ENCODE results near the gene ZNF474. TPM values are rescaled to one million over a fixed set of nuclear protein-coding genes. Genes with fewer than 3 reads are reported as not detected.

The ZNF474 gene
- total RNA-seq, 1 donor from 2014 or later: not detected

DNA sequence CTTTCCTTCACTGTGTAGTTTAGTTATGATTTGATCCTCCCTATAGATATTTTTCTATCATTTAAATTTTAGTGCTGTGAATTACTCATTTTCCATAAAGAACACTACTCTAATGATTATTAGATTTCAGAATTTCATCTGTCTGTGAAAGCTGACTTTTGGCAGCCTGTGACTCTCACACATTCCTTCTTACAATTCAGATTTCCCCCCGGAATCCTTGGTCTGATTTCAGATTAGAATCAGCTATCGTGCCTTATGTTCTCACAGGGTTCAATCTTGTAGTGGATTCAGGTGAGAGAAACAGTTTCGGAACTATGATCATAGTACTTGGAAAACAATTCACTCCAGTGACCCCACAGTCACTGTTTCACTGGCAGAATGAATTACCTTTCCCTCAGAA is 26.2 kb downstream of the ZNF474 start:
- no peak for ATAC-seq
- no peaks in the 10 kb centered on the region for H3K27me3 ChIP-seq
- TF ChIP-seq, protein P1, sequence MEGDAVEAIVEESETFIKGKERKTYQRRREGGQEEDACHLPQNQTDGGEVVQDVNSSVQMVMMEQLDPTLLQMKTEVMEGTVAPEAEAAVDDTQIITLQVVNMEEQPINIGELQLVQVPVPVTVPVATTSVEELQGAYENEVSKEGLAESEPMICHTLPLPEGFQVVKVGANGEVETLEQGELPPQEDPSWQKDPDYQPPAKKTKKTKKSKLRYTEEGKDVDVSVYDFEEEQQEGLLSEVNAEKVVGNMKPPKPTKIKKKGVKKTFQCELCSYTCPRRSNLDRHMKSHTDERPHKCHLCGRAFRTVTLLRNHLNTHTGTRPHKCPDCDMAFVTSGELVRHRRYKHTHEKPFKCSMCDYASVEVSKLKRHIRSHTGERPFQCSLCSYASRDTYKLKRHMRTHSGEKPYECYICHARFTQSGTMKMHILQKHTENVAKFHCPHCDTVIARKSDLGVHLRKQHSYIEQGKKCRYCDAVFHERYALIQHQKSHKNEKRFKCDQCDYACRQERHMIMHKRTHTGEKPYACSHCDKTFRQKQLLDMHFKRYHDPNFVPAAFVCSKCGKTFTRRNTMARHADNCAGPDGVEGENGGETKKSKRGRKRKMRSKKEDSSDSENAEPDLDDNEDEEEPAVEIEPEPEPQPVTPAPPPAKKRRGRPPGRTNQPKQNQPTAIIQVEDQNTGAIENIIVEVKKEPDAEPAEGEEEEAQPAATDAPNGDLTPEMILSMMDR (IDR thresholded peaks at IDR 0.05): no peak
- no peak for DNase-seq
- H3K36me3 ChIP-seq: no peaks in the 10 kb centered on the region
- no peaks in the 10 kb centered on the region for H3K9me3 ChIP-seq
- H3K4me3 ChIP-seq: no peak overlapping the region
- no peak overlapping the region for H3K27ac ChIP-seq
- H3K4me1 ChIP-seq: no peaks in the 10 kb centered on the region
- intact Hi-C loops (cut with DNase I): no loop called here

GRCh38 chr5:122156724-122157325 is 27.5 kb downstream of the ZNF474 start:
- Histone ChIP-seq H3K27me3 (no peaks in the 10 kb centered on the region), H3K27ac (no peak overlapping the region), H3K36me3 (no peaks in the 10 kb centered on the region), H3K4me3 (no peak overlapping the region), H3K4me1 (no peaks in the 10 kb centered on the region), H3K9me3 (no peaks in the 10 kb centered on the region)
- ATAC-seq (no peak), DNase-seq (no peak)
- TF ChIP-seq, protein P1 (IDR thresholded peaks at IDR 0.05): peak; percentile 14
- intact Hi-C loops (cut with DNase I): no loop called here

- peaks cover 12% of the 10 kb centered on the region for H3K4me1 ChIP-seq
- no peak overlapping the region for H3K27ac ChIP-seq
- no peak for DNase-seq
- no peaks in the 10 kb centered on the region for H3K9me3 ChIP-seq
- intact Hi-C loops (cut with DNase I): no loop called here
- H3K4me3 ChIP-seq: no peak overlapping the region
- ATAC-seq: no peak
- no peaks in the 10 kb centered on the region for H3K27me3 ChIP-seq
- H3K36me3 ChIP-seq: no peaks in the 10 kb centered on the region
- TF ChIP-seq, protein P1 (IDR thresholded peaks at IDR 0.05): no peak
Observed at GRCh38 chr5:122162100-122162638, 32.8 kb downstream of the ZNF474 start.

DNA sequence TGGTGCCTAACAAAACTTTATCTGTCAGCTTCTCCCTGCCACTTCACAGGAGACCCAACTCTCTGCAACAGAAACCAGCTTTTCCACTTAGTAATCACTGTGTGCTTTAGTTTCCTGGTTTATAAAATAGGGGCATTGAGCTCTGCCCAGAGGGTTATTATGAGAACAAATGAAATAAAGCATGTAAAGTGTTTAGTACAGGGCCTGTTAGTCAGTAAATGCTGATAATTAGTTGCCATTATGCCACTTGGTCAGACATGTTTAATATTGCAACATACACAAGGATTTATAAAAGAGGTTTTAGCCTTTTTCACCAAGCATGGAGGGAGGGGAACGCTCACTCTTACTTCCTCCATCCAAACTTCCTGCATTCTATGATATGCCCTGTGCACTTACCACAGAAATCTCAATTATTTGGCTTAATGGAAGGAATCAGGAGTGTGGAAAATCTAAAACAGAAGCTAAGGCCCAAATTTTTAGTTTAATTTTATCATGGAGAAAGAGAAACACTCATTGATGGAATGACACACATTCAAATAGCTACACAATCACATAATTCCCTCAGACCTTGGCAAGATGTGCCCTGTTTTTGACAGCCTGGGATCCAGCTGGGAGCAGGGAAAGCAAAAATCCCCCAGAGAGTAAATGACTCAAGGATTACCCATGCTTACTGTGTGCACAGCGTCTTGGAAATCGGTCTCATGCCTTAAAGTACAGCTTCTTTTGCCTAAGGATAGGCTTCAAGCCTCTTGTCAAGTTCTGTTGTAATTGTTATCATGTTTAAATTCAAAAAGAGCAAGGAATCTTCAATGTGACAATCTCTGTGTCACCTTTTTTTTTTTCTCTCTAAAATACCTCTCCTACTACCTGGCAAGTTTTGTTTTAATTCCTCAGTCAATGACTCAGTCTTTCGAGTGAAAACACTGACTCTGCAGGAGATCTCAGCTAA is 34.0 kb downstream of the ZNF474 start:
- Histone ChIP-seq H3K4me1 (peaks cover 12% of the 10 kb centered on the region), H3K36me3 (no peaks in the 10 kb centered on the region), H3K27me3 (no peaks in the 10 kb centered on the region), H3K9me3 (no peaks in the 10 kb centered on the region), H3K4me3 (no peak overlapping the region), H3K27ac (peak overlapping the region; percentile 11)
- intact Hi-C loops (cut with DNase I): no loop called here
- peak; percentile 31 for ATAC-seq
- TF ChIP-seq, protein P1 (IDR thresholded peaks at IDR 0.05): no peak
- DNase-seq: no peak

- Histone ChIP-seq H3K27ac (no peak overlapping the region), H3K4me3 (no peak overlapping the region), H3K4me1 (peaks cover 12% of the 10 kb centered on the region), H3K9me3 (no peaks in the 10 kb centered on the region), H3K36me3 (no peaks in the 10 kb centered on the region), H3K27me3 (no peaks in the 10 kb centered on the region)
- intact Hi-C loops (cut with DNase I): no loop called here
- ATAC-seq: no peak
- TF ChIP-seq, protein P1 (IDR thresholded peaks at IDR 0.05): no peak
- DNase-seq: no peak
Observed at GRCh38 chr5:122164070-122164435, 34.7 kb downstream of the ZNF474 start.
